Measurements from ENCODE around the gene SLC9A9. TPM values are rescaled to one million over a fixed set of nuclear protein-coding genes. Genes with fewer than 3 reads are reported as not detected.
"Not testable (repeated sequence)": the region's sequence is repeated elsewhere in the genome, so short reads cannot be mapped to it uniquely, and the experiment has no call there.

SLC9A9 gene
- polyA plus RNA-seq, 1 of the 3 experiments (the other 2 are of a cell fraction) = 0.05 TPM

DNA sequence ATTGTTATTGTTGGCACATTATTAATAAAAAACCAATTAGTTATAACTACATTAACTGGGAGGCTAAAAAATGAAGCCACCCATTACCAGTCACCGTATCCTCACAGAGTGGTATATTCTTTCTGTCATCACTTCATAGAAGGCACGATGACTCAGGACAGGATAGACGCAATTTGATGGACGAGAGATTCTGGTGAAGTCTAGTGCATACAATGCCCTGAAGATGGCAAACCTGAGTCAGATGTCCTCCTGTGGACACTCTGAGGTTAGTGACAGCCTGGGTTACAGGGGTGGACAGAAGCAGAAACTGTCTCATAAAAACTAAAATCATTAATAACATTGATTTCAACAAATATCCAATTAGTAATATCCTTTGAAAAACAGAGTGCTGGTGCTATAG lies 150.3 kb downstream of the SLC9A9 start:
- no peaks in the 10 kb centered on the region for H4K20me1 ChIP-seq (ENCODE audit: insufficient read depth)
- no peaks in the 10 kb centered on the region for H3K36me3 ChIP-seq (replicated peaks in 1 of 2; ENCODE audit: control insufficient read depth in 1 of 2, insufficient read depth in 2 of 2, low read length in 1 of 2)
- TF ChIP-seq, protein P1, sequence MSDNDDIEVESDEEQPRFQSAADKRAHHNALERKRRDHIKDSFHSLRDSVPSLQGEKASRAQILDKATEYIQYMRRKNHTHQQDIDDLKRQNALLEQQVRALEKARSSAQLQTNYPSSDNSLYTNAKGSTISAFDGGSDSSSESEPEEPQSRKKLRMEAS (IDR thresholded peaks at IDR 0.05; ENCODE audit: low read depth) = no peak
- TF ChIP-seq, protein P2, sequence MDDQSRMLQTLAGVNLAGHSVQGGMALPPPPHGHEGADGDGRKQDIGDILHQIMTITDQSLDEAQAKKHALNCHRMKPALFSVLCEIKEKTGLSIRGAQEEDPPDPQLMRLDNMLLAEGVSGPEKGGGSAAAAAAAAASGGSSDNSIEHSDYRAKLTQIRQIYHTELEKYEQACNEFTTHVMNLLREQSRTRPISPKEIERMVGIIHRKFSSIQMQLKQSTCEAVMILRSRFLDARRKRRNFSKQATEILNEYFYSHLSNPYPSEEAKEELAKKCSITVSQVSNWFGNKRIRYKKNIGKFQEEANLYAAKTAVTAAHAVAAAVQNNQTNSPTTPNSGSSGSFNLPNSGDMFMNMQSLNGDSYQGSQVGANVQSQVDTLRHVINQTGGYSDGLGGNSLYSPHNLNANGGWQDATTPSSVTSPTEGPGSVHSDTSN (IDR thresholded peaks at IDR 0.05) = no peak
- TF ChIP-seq TAF1 (IDR thresholded peaks at IDR 0.05; ENCODE audit: borderline replicate concordance, low read depth, low read length) (no peak), RCOR1 (IDR thresholded peaks at IDR 0.05; ENCODE audit: low read length) (no peak), CHD2 (IDR thresholded peaks at IDR 0.05; ENCODE audit: low read length, partially characterized antibody) (no peak), RFX5 (IDR thresholded peaks at IDR 0.05; ENCODE audit: low read length) (no peak), TEAD4 (IDR thresholded peaks at IDR 0.05; ENCODE audit: borderline replicate concordance, insufficient read depth) (no peak), RAD21 (IDR thresholded peaks at IDR 0.05; ENCODE audit: low read length) (no peak), MXI1 (IDR thresholded peaks at IDR 0.05; ENCODE audit: low read depth, low read length) (no peak), MEF2A (IDR thresholded peaks at IDR 0.05; ENCODE audit: borderline replicate concordance, low read depth) (no peak), EZH2phosphoT487 (IDR thresholded peaks at IDR 0.05; ENCODE audit: borderline replicate concordance, low read depth) (no peak)
- TF ChIP-seq, protein P3, sequence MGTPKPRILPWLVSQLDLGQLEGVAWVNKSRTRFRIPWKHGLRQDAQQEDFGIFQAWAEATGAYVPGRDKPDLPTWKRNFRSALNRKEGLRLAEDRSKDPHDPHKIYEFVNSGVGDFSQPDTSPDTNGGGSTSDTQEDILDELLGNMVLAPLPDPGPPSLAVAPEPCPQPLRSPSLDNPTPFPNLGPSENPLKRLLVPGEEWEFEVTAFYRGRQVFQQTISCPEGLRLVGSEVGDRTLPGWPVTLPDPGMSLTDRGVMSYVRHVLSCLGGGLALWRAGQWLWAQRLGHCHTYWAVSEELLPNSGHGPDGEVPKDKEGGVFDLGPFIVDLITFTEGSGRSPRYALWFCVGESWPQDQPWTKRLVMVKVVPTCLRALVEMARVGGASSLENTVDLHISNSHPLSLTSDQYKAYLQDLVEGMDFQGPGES (IDR thresholded peaks at IDR 0.05; ENCODE audit: low read depth, low read length) = no peak
- TF ChIP-seq, protein P4, sequence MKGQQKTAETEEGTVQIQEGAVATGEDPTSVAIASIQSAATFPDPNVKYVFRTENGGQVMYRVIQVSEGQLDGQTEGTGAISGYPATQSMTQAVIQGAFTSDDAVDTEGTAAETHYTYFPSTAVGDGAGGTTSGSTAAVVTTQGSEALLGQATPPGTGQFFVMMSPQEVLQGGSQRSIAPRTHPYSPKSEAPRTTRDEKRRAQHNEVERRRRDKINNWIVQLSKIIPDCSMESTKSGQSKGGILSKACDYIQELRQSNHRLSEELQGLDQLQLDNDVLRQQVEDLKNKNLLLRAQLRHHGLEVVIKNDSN (IDR thresholded peaks at IDR 0.05; ENCODE audit: borderline replicate concordance, low read depth) = no peak
- TF ChIP-seq, protein P5, sequence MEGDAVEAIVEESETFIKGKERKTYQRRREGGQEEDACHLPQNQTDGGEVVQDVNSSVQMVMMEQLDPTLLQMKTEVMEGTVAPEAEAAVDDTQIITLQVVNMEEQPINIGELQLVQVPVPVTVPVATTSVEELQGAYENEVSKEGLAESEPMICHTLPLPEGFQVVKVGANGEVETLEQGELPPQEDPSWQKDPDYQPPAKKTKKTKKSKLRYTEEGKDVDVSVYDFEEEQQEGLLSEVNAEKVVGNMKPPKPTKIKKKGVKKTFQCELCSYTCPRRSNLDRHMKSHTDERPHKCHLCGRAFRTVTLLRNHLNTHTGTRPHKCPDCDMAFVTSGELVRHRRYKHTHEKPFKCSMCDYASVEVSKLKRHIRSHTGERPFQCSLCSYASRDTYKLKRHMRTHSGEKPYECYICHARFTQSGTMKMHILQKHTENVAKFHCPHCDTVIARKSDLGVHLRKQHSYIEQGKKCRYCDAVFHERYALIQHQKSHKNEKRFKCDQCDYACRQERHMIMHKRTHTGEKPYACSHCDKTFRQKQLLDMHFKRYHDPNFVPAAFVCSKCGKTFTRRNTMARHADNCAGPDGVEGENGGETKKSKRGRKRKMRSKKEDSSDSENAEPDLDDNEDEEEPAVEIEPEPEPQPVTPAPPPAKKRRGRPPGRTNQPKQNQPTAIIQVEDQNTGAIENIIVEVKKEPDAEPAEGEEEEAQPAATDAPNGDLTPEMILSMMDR (IDR thresholded peaks at IDR 0.05) = no peak
- TF ChIP-seq, protein P6, sequence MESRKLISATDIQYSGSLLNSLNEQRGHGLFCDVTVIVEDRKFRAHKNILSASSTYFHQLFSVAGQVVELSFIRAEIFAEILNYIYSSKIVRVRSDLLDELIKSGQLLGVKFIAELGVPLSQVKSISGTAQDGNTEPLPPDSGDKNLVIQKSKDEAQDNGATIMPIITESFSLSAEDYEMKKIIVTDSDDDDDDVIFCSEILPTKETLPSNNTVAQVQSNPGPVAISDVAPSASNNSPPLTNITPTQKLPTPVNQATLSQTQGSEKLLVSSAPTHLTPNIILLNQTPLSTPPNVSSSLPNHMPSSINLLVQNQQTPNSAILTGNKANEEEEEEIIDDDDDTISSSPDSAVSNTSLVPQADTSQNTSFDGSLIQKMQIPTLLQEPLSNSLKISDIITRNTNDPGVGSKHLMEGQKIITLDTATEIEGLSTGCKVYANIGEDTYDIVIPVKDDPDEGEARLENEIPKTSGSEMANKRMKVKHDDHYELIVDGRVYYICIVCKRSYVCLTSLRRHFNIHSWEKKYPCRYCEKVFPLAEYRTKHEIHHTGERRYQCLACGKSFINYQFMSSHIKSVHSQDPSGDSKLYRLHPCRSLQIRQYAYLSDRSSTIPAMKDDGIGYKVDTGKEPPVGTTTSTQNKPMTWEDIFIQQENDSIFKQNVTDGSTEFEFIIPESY (IDR thresholded peaks at IDR 0.05; ENCODE audit: borderline replicate concordance, low read depth) = no peak
- H3K9me2 ChIP-seq = no peaks in the 10 kb centered on the region
- no peak overlapping the region for H3K4me2 ChIP-seq
- H3K9ac ChIP-seq = no peak overlapping the region
- H3K27ac ChIP-seq (ENCODE audit: low read depth in 2 of 2, low read length in 1 of 2) = no peak overlapping the region
- POLR2A ChIA-PET = no interaction called here
- H3F3A ChIP-seq (replicated peaks; ENCODE audit: insufficient read depth) = no peaks in the 10 kb centered on the region
- no peak for DNase-seq
- WGBS (ENCODE audit: low lambda C conversion rate) = 3% methylated on average over 4 of the region's 4 CpGs
- H3K4me1 ChIP-seq (ENCODE audit: control insufficient read depth in 1 of 2, insufficient read depth in 2 of 2, low read depth in 1 of 2, low read length in 1 of 2) = no peaks in the 10 kb centered on the region
- no peaks in the 10 kb centered on the region for H3K9me3 ChIP-seq
- H3K79me2 ChIP-seq (ENCODE audit: insufficient read depth) = no peaks in the 10 kb centered on the region
- H2AFZ ChIP-seq (ENCODE audit: low read depth) = no peak overlapping the region
- H3K27me3 ChIP-seq (ENCODE audit: insufficient read depth) = no peaks in the 10 kb centered on the region; the same call in 1 of the 2 replicates
- CTCF ChIA-PET = no interaction called here
- no peak overlapping the region for H3K4me3 ChIP-seq (ENCODE audit: low read depth in 2 of 2, low read length in 1 of 2)

DNA sequence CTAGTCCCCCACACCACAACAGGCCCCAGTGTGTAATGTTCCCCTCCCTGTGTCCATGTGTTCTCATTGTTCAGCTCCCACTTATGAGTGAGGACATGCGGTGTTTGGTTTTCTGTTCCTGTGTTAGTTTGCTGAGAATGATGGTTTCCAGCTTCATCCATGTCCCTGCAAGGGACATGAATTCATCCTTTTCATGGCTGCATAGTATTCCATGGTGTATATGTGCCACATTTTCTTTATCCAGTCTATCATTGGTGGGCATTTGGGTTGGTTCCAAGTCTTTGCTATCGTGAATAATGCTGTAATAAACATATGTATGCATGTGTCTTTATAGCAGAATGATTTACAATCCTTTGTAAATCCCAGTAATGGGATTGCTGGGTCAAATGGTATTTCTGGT lies 152.9 kb downstream of the SLC9A9 start:
- H3K4me2 ChIP-seq; H3F3A ChIP-seq (replicated peaks; ENCODE audit: insufficient read depth); H3K79me2 ChIP-seq (ENCODE audit: insufficient read depth); H3K9ac ChIP-seq; H3K4me1 ChIP-seq (ENCODE audit: control insufficient read depth in 1 of 2, insufficient read depth in 2 of 2, low read depth in 1 of 2, low read length in 1 of 2); H2AFZ ChIP-seq (ENCODE audit: low read depth); H3K9me2 ChIP-seq; H3K27ac ChIP-seq (ENCODE audit: low read depth in 2 of 2, low read length in 1 of 2); H3K9me3 ChIP-seq; POLR2A ChIA-PET; H3K27me3 ChIP-seq (ENCODE audit: insufficient read depth); H4K20me1 ChIP-seq (ENCODE audit: insufficient read depth); H3K36me3 ChIP-seq (replicated peaks in 1 of 2; ENCODE audit: control insufficient read depth in 1 of 2, insufficient read depth in 2 of 2, low read length in 1 of 2); DNase-seq; H3K4me3 ChIP-seq (ENCODE audit: low read depth in 2 of 2, low read length in 1 of 2): not testable (repeated sequence)
- WGBS (ENCODE audit: low lambda C conversion rate) = 20% methylated on average over 2 of the region's 2 CpGs
- CTCF ChIA-PET = interaction anchor here (1.1 kb wide), 1 partner anchor 21 kb away, joined by 3 read pairs; no protein-coding TSS in a partner anchor

All from SK-N-SH (cell line).